Pons (tissue), 1 donor: ENCODE data around the gene EEF1A1.
"Not testable (repeated sequence)": the region's sequence is repeated elsewhere in the genome, so short reads cannot be mapped to it uniquely, and the experiment has no call there.

ENCODE experiments used
- DNase-seq: peaks from one replicate; pipeline ENCODE4 v3.0.0-alpha.2; 2016; ENCODE audit warnings: low spot score

Gene EEF1A1

DNA sequence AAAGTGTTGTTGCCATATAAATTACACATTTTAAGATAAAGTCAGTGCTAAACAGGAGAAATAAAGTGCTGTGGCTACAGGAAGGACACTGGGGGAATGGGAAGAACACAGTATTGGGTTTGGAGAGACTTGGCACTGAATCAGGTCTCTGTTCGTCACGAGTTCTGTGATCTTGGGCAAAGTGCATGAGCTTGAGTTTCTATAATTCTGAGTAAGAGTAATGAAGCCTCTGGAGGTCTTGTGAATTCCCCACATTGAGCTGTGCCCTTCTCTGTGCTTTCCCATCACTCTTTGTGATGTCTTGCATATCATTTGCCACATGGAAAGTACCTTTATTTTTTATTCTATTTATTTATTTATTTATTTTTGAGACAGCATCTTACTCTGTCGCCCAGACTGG, 16.8 kb upstream of the EEF1A1 start:
- DNase-seq = no peak

DNA sequence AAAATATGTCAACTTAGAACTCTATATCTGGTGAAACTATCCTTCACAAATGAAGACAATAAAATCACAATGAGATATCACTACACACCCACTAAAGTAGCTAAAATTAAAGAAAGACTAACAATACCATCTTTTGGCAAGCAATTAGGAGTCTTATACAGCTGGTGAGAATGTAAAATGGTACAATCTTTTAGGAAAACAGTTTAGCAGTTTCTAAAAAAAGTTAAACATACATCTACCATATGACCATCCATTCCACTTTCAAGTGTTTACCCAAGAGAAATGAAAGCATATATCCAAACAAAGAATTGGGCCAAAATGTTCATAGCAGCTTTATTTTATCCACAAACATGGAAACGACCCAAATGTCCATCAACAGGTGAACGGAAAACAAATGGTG, 13.8 kb upstream of the EEF1A1 start:
- no peak for DNase-seq

DNA sequence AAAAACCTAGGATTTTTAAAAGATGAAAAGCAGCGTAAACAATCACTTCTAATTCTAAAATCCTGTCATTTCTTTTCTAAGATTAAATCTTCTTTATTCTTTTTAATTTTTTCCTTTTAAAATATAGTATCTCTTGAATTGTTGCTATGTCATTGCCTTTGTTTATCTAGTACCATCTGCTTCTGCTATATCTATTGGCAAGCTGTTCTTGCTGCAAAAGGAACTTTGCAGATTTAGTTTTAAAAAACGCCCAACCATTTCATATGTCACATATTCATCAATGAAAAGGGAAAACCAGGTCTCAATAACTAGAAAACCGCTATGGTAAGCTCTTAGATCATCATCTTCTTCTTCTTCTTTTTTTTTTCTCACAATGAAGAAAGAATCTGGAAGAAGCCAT, 11.5 kb upstream of the EEF1A1 start:
- no peak for DNase-seq

DNA sequence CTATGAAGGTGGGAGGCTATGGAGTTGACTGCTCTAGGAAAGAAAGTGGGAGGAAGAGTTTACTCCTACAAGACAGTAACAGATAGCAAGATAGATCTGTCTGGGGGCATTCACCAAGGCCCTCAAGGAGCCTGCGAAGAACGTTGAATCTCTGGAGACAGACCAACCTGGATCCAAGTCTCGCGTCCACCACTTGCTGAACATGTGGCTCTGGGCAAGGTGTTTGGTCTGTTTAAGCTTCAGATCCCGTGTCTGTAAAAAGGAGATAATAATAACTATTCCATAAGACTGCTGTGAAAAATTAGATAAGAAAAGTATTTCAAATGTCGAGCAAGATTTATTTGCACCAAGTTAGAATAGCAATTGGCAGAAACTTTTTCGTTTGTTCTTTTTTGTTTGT, 8.1 kb upstream of the EEF1A1 start:
- no peak for DNase-seq

DNA sequence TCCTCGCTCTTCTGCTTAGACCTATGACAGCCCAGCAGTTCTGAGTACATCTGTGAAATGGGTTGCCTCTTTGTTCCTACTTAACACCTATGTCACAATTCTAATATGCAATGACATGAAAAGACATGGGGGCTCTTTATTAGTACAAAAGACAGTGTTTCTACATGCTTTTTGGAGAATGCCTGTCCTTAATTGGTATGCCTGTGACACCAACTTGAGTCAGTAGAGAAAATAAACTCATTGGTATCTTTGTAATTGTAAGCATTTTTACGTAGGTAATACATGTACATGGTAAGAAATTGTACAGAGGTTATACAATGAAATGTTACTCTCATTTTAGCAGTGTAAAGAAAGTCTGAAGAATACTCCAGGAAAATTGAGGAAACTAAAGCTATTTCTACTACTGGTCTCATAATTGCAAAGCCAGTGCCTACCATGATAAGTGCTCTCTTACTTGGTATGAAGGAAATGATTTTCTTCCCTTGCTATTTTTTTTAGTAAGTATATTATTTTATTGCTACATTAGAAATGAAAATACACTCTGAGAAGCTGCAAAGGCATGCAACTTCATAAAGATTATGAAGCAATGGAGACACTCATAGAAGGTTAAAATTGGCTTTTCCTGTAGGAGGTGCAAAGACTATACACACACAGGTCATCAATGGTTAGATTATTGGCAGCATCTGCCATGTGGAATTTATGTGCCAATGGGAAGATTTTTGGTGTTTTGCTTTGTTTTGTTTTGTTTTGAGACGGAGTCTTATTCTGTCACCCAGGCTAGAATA, 4.9 kb upstream of the EEF1A1 start:
- no peak for DNase-seq

DNA sequence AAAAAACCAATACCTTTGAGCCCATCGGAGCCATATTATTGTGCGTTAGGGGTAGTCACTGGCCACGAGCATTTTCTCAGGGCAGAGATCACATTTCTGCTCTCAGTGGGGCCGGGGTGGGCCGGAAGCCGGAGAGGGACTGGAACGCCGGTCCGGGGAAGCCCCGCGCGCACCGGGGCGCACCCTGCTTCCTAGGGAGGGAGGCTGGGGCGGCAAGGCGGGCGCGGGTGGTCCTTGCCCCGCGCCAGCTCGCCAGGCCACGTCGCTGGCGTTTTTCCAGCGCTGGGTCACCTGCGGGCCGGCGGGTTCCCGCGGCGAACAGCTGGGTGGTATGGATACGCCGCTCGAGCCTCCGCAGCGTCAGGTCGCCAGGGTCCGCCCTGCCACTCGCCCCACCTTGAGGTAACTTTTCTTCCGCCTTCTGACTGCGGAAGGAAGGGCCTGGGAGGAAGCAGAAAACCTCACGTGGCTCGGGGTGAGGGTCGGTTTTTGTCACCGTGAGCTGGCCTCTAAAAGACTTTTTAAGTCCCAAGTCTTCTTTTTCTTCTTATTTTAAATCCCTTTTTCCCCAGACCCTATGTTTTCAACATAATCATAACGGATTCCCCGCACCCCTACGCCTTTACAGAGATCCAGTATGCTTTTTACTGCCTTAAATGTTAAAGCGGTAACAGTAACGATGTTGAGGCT, 2.7 kb upstream of the EEF1A1 start:
- DNase-seq = peak; percentile 47

DNA sequence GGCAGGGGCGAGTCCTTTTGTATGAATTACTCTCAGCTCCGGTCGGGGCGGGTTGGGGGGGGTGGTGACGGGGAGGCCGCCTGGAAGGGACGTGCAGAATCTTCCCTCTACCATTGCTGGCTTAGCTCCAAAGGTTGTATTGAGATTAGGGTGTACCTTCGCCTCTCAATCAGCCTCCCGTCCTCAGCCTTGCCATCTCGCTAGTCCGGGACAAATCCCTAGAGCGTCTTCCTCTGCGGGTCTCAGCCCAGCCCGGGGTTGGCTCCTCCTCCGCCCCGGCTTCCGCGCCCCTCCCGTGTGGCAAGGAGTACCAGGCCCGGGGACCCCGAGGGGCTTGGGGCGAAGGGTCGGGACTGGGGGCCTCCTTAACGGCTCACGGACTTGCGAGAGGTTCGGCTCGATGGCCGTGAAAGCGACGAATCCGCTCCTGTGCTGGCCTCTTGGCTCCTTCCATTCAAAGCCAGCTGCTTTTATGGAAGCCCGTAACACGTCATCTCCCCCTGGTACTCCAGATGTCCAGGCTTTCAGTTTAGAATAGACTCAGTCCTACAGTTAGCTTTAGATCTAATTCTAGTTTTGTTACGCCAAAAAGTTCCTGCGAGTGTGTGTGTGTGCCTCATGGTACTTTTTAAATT, 636 bp upstream of the EEF1A1 start:
- peak; percentile 90 for DNase-seq

DNA sequence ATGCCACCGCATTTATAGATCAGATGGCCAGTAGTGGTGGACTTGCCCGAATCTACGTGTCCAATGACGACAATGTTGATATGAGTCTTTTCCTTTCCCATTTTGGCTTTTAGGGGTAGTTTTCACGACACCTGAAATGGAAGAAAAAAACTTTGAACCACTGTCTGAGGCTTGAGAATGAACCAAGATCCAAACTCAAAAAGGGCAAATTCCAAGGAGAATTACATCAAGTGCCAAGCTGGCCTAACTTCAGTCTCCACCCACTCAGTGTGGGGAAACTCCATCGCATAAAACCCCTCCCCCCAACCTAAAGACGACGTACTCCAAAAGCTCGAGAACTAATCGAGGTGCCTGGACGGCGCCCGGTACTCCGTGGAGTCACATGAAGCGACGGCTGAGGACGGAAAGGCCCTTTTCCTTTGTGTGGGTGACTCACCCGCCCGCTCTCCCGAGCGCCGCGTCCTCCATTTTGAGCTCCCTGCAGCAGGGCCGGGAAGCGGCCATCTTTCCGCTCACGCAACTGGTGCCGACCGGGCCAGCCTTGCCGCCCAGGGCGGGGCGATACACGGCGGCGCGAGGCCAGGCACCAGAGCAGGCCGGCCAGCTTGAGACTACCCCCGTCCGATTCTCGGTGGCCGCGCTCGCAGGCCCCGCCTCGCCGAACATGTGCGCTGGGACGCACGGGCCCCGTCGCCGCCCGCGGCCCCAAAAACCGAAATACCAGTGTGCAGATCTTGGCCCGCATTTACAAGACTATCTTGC, 725 bp downstream of the EEF1A1 start:
- peak; percentile 47 for DNase-seq

DNA sequence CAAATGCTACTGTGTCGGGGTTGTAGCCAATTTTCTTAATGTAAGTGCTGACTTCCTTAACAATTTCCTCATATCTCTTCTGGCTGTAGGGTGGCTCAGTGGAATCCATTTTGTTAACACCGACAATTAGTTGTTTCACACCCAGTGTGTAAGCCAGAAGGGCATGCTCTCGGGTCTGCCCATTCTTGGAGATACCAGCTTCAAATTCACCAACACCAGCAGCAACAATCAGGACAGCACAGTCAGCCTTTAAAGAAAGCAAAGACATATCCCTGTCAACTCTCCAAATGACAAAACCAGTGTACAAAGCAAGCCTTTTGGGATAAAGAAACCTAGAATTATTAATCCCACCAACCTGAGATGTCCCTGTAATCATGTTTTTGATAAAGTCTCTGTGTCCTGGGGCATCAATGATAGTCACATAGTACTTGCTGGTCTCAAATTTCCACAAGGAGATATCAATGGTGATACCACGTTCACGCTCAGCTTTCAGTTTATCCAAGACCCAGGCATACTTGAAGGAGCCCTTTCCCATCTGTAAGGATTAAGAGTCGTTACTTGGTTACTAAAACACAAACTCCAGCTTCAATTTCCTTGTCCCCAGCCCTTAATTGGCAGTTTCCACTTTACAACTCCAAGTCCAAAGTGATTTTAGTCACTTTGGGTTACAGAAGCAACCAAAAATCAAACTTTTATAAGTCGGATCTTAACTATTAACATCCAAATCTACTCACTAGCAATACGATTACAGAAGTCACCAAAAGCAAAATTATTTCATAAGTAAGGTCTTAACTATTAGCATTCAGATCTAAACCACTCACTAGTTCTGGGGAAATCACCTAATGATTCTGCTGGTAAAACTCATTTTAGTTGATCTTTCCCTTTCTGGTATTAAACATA, 1.6 kb downstream of the EEF1A1 start:
- not testable (repeated sequence) for DNase-seq

DNA sequence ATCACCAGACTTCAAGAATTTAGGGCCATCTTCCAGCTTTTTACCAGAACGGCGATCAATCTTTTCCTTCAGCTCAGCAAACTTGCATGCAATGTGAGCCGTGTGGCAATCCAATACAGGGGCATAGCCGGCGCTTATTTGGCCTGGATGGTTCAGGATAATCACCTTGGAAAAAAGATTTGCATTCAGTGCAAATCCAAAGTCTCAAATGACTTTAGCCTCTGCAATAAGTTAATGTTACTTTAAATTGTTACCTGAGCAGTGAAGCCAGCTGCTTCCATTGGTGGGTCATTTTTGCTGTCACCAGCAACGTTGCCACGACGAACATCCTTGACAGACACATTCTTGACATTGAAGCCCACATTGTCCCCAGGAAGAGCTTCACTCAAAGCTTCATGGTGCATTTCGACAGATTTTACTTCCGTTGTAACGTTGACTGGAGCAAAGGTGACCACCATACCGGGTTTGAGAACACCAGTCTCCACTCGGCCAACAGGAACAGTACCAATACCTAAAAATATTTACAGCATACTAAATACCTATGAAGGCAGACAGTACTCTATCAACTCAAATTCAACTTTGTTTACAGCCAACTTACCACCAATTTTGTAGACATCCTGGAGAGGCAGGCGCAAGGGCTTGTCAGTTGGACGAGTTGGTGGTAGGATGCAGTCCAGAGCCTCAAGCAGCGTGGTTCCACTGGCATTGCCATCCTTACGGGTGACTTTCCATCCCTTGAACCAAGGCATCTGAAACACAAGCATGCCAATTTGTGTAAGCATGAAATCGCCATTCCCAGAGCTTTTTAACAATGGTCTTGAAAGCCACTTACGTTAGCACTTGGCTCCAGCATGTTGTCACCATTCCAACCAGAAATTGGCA, 2.5 kb downstream of the EEF1A1 start:
- not testable (repeated sequence) for DNase-seq

DNA sequence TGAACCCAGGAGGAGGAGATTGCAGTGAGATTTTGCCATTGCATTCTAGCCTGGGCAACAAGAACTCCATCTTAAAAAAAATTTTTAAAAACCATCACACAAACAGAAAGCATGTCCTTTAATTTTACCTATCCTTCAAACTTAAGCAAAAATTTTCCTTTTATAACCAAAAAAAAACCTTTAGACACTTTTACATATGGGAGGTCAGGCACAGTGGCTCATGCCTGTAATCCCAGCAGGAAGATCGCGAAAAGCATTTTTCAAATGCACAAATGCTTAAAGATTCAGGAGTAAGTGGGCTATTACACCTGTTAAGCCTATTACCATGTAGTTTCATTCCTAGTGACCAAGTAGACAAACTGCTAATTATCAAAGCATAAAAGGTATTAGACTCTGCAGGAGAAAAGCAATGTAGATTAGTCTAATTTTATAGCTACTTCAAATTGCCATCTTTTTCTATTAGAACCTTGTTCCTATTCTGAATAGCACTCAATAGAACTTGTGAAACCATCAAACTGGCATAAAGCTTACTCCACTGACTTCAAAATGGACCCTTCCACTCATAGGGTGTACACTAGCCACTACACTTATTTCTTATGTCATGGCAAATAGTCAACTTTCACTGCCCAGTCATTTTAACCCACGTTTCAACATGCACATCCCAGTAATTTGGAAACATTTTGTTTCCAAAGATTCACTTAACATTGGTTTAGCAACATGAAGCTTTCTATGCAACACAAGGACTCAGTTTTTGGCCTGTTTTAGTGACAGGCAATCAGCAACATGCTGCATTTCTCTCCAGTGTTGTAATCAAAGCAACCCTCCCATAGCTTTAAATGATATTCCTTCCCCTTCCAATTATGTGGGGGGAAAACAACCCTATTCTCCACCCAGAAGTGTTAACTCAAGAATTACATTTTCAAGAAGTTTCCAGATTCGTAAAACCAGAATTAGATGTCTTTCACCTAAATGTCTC, 4.0 kb downstream of the EEF1A1 start:
- DNase-seq = no peak

DNA sequence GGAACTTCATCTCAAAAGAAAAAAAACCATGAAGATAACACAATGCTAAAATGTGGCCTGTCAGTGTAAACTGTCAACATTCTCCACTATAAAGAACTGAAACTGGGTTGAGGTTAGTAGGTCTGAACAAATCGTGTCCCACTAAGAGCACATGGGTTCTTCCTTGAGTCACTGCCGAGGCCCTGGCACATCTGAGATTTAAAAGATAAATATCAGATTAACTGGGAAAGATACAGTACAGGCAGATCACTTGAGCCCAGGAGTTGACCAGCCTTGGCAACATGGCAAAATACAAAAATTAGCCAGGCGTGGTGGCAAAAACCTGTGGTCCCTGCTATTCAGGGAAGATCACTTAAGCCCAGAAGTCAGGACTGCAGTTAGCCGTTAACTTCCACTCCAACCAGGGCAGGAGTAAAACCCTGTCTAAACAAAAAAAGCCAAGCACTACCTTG, 5.6 kb downstream of the EEF1A1 start:
- DNase-seq = no peak

DNA sequence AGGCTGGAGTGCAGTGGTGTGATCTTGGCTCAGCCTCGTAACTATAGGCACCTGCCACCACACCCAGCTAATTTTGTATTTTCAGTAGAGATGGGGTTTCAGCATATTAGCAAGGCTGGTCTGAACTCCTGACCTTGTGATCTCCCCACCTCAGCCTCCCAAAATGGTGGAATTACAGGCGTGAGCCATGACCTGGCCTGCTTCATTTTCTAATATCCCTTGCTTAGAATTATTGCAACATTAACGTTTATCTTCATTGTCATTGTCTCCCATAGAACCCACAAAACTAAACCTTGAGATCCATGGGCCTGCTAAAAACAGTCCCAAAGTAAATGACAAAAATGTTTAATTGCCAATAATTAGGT, 6.1 kb downstream of the EEF1A1 start:
- no peak for DNase-seq

DNA sequence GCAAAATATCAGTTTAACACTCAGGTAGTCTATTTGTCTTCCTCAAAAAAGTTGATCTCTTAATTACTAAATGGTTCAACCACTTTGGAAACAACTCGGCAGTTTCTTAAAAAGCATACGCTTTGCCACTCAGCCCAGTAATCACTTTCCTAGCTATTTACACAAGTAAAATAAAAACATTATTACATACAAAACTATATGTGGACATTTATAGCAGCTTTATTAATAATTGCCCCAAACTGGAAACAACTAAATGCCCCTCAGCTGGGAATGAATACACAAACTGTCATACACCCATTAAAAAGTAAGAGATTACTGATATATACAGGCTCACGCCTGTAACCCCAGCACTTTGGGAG, 7.4 kb downstream of the EEF1A1 start:
- no peak for DNase-seq

DNA sequence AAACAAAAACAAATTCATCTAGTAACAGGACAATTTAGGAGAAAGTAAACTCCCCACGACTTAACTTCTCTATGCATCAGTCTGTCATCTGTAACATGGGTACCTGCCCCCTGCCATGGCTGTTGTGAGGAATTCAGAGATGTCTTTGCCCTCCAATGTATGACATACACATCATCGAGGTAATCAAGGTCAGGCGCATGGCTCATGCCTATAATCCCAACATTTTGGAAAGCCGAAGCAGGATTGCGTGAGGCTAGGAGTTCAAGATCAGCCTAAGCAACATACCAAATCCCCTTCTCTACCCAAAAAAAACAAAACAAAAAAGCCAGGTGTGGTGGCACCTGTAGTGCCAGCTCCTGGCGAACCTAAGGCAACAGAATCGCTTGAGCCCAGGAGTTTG, 9.0 kb downstream of the EEF1A1 start:
- no peak for DNase-seq

DNA sequence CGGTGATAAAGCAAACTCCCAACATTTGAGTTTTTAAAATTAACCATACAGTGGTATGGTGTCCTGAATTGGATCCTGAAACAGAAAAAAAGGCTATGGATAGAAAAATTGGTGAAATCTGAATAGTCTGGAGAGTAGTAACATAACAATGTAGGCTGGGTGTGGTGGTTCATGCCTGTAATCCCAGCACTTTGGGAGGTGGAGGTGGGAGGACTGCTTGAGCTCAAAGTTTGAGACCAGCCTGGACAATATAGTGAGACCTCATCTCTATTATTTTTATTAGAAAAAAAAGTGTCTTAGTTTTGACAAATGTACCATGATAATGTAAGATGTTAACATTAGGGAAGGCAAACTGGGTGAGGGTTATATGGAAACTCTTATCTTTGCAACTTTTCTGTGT, 11.0 kb downstream of the EEF1A1 start:
- DNase-seq = no peak

DNA sequence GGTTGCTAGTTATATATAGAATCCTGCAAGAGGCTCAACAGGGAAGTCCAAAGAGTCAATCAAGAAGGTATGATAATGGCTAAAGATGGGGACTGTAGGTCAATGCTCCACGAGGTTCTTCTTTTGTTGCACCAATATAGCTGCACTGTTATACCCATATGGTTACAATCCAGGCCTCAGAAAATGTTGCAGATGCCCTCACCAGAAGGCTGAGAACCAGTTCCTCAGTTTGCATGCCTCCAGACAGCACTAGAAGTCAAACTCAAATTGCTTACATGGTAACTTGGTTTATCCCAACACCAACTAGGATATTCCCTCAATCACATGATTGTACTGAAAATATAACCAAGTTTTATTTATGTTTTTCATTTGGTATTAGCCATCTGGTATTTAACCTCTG, 12.1 kb downstream of the EEF1A1 start:
- no peak for DNase-seq

DNA sequence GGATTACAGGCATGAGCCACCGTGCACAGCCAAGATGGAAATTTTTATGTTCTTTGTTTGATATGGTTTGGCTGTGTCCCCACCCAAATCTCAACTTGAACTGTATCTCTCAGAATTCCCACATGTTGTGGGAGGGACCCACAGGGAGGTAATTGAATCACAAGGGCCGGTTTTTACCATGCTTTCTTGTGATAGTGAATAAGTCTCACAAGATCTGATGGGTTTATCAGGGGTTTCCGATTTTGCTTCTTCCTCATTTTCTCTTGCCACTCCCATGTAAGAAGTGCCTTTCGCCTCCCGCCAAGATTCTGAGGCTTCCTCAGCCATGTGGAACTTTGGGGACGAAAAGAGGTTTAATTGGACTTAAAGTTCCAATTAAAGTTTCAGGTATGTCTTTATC, 14.6 kb downstream of the EEF1A1 start:
- DNase-seq = no peak

DNA sequence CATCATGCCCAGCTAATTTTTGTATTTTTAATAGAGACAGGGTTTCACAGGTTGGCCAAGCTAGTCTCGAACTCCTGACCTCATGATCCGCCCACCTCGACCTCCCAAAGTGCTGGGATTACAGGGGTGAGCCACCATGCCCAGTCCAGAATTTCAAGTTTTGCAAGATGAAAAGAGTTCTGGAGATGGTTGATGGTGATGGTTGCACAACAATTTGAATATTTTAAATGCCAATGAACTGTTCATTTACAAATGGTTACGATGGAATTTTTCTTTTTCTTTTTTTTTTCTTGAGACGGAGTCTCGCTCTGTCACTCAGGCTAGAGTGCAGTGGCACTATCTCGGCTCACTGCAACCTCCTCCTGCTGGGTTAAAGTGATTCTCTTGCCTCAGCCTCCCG, 15.1 kb downstream of the EEF1A1 start:
- DNase-seq = not testable (repeated sequence)
